Sciatic nerve (tissue), 2 donors: ENCODE results near the gene MPIG6B. TPM values are rescaled to one million over a fixed set of nuclear protein-coding genes. Genes with fewer than 3 reads are reported as not detected.

Source experiments
- ATAC-seq: fragments of 200-7000 bp; cut with Tn5 transposase; one replicate; pipeline ENCODE4 v1.9.1; 2020; ENCODE audit warnings: mild to moderate bottlenecking, moderate library complexity
- DNase-seq: peaks from one replicate; pipeline ENCODE4 v3.0.0-alpha.2; 2020; ENCODE audit warnings: low spot score
- intact Hi-C: fragments of 100-400 bp; cut with DNase I; formaldehyde crosslinking; loops from one replicate; pipeline ENCODE4 v1.14.2; 2022
- total RNA-seq: library from RNA; stranded (reverse); fragmentation: NEBNext Ultra II Directional; extraction: Animal tissue kit (Norgen Biotek cat#: 25700); gene quantifications from one replicate; pipeline ENCODE4 v1.2.1, GENCODE V29; 2021
- donor health status: DM: no; HTN: no; CAD: no.
- donor health status: DM: no; HTN: no; CAD: no.

Gene MPIG6B
- total RNA-seq, 1 donor from 2014 or later: 0.62 TPM

- intact Hi-C loops: no loop called here
- no peak for DNase-seq
- no peak for ATAC-seq
Observed at GRCh38 chr6:31752739-31753319, 29.7 kb downstream of the MPIG6B start.

- ATAC-seq (no peak), DNase-seq (no peak)
- intact Hi-C loops: no loop called here
Observed at GRCh38 chr6:31758281-31758680, 35.1 kb downstream of the MPIG6B start.

- intact Hi-C loops: no loop called here
- ATAC-seq: no peak
- DNase-seq: no peak
Observed at GRCh38 chr6:31760790-31761189, 37.6 kb downstream of the MPIG6B start.

DNA sequence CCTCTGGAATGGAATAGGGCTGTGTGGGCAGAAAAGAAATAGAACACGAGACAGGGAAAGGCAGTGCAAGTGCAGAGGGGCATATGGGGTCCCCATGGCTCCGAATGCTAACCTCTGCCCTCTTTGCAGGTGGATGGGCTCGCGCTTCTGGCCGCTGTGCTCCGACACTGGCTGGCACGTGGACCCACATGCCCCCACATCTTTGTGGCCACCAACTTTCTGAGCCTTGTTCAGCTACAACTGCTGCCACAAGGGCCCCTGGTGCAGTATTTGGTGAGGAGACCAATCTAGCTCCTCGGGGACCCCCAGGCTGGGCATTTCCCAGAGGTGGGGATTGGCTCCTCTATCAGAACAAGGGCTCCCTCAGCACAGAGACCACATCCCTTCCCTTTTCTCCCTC is 38.2 kb downstream of the MPIG6B start:
- ATAC-seq (no peak), DNase-seq (no peak)
- intact Hi-C loops: no loop called here

GRCh38 chr6:31762356-31762755 is 39.2 kb downstream of the MPIG6B start, which contains the start of gene SAPCD1:
SAPCD1 (plus strand) TSS chr6:31762656; CDS start chr6:31763055, 399 bp downstream.
- DNase-seq (no peak), ATAC-seq (no peak)
- intact Hi-C loops: no loop called here

GRCh38 chr6:31762878-31763618 is 39.9 kb downstream of the MPIG6B start:
- intact Hi-C loops: no loop called here
- DNase-seq (no peak), ATAC-seq (peak; percentile 37)

GRCh38 chr6:31763619-31763940 is 40.4 kb downstream of the MPIG6B start:
- ATAC-seq: peak; percentile 79
- no peak for DNase-seq
- intact Hi-C loops: no loop called here

- ATAC-seq (no peak), DNase-seq (no peak)
- intact Hi-C loops: no loop called here
Observed at GRCh38 chr6:31764198-31764597, 41.0 kb downstream of the MPIG6B start.

DNA sequence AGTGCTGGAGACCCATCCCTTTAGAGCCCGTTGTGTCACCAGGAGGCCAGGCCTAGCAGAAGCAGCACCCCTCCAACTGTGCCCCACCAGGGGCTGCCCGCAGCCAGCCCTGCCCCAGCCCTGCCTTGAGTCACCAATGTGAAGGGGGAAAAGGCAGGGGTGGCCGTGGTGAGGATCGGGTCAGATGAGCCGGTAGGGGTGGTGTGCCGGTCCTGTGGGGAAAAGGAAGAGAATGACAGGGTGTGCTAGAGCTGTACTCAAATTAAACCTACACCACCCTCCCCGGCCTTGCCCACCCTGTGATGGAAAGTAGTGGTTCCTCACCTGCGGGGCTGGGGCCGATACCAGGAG is 42.4 kb downstream of the MPIG6B start:
- intact Hi-C loops: no loop called here
- no peak for DNase-seq
- no peak for ATAC-seq

- intact Hi-C loops: no loop called here
- ATAC-seq: peak; percentile 50
- DNase-seq: no peak
Observed at GRCh38 chr6:31765910-31766794, 43.0 kb downstream of the MPIG6B start.

GRCh38 chr6:31767096-31767645 is 44.0 kb downstream of the MPIG6B start:
- DNase-seq (no peak), ATAC-seq (no peak)
- intact Hi-C loops: no loop called here

DNA sequence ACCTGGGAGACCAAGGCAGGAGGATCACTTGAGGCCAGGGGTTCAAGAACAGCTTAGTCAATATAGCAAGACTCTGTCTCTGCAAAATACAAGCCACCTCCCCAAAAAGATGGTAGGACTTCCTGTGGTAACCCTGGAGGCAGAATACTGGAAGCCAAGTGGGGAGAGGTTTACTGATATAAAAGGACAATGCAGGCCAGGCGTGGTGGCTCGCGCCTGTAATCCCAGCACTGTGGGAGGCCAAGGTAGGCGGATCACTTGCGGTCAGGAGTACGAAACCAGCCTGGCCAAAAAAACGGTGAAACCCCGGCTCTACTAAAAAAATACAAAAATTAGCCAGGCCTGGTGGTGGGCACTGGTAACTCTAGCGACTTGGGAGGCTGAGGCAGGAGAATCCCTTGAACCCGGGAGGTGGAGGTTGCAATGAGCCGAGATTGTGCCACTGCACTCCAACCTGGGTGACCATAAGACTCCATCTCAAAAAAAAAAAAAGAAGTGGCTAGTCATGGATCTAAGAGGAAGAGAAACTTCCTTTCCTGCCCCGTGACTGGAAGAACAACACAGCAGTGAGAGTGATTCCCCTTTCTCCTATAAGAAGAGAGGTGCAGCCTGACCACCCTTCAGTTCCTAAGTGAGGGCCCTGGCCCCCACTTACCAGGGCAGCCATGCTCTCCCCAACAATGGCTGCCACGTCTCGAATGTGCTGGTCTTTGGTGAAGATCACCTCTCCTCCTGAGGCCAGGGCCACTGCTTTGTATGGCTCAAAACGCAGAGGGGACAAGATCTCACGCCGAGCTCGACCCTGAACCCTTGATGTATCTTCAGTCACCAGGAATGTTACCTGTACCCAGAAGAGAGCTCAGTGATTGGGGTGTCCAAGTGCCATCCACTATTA is 45.4 kb downstream of the MPIG6B start:
- DNase-seq: no peak
- peak; percentile 25 for ATAC-seq
- intact Hi-C loops: no loop called here

DNA sequence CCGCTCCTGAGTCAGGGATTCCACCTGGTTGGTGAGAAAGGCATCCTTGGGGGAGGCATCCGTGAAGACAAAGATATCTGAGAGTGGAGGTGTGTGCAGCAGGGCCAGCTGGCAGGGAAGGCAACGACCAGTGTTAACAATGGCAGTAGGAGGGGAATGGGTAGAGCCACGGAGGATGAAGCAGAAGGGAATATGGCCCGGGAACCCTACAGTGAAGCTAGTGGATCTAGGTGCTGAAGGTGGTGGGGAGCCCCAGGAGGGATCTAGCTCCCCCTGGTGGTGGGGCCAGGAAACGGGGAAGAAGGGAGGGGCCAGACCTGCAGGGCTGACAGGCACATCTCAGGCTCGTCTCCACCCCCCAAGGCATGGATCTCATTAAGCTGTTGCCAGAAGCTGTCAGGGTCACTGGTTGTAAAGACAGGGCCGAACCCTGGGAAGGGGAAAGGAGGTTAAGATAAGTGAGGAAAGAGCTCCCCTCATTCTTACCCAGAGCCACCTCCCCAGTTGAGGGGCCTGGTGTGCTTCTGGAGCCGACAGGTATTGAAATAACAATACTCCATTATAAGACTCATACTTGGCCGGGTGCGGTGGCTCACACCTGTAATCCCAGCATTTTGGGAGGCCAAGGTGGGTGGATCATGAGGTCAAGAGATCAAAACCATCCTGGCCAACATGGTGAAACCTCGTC is 46.7 kb downstream of the MPIG6B start:
- no peak for DNase-seq
- ATAC-seq: peak; percentile 58
- intact Hi-C loops: no loop called here

- intact Hi-C loops: no loop called here
- DNase-seq (no peak), ATAC-seq (no peak)
Observed at GRCh38 chr6:31770860-31771259, 47.7 kb downstream of the MPIG6B start.

DNA sequence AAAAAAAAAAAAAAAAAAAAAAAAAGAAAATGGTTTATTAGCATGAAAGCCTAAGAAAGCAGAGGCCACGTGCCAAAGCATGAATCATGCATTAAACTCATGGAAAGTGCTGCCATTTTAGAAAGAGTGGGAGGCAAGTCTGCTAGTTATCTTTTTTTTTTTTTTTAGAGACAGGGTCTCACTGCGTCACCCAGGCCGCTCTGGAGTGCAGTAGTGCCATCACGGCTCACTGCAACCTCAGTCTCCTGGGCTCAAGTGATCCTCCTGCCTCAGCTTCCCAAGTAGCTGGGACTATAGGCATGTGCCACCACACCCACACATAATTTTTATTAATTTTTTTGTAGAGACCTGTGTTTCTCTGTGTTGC is 48.8 kb downstream of the MPIG6B start:
- no peak for ATAC-seq
- intact Hi-C loops: no loop called here
- DNase-seq: no peak

DNA sequence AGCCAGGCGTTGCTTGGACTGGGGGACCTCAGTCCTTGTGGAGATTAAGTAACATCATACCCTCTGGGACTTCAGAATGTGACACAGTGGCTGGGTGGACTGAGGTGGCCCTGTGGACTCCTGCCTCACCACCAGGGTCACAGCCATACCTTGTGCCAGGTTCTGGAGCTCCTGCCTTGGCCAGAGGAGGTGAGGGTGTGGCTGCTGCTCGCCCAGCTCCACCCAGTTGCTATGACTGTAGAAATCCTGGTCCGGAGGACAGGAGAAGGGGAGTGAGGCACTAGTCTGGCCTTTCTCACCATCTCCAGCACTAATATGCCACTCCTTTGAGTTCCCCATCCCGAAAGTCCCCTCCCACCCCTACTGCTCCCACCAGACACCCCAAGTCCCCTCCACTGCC is 52.0 kb downstream of the MPIG6B start:
- ATAC-seq: no peak
- DNase-seq: no peak
- intact Hi-C loops: no loop called here

DNA sequence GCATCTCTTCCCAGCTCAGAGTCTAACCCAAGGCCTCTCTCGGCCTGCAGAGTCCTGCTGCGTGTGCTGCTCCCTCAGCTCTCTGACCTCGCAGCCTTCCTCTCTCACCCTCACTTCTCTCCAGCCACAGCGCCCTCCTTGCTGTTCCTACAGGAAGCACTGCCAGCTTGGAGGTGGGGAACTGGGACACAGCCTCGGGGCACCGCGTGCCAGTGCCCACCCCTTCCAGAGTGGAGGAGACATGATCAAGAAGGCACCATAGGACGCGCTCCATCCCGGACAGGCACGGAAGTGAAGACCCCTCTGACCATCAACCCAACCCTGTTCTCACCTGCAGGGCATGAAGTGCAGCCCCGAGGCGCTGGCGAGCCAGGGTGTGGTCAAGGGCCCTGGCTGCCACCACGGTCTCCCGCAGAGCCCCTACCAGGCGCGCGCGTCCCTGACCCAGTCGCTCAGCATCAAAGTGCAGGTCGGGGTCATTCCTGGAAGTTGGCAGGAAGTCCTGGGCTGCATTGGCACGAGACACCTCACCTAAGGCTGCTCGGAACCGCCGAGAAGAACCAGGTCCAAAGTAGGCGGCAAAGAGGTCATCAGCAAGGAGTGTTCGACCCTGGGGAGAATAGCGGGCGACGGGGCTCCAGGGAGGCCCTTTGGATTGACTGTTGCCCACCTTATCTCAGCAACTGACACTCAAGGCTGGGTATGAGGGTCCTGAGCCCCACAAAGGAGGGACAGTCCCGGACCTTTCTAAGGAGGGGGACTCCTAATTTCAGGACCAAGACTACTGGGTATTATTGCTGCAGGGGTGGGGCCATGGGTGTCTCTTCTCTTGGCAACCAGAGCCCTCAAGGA is 52.7 kb downstream of the MPIG6B start:
- DNase-seq: no peak
- ATAC-seq: no peak
- intact Hi-C loops: no loop called here
